Measurements from ENCODE around the gene FOXO4.
A peak's percentile ranks its signal among the peaks of the same experiment; 100 is the strongest.

Gene FOXO4

DNA sequence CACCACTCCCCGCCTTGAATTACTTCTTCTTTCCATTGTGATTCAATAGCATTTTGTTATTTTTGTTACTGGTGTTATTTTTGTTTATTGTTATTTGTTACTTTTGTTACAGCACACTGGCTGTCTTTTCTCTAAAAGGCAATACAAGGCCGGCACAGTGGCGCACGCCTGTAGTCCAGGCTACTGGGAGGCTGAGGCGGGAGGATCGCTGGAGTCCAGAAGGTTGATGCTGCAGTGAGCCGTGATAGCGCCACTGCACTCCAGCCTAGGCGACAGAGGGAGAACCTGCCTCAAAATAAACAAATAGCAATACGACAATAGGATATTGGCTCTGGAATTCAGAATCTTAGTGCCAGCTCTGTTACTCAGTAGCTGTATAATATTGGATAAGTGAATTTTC, 21.7 kb downstream of the FOXO4 start:
- no peaks in the 10 kb centered on the region for H3K9me3 ChIP-seq (ENCODE audit: control insufficient read depth, low read length)
- peaks cover 9% of the 10 kb centered on the region for H3K27me3 ChIP-seq (replicated peaks; ENCODE audit: control insufficient read depth, insufficient read depth, low read length)
- no peaks in the 10 kb centered on the region for H3K4me1 ChIP-seq (ENCODE audit: control insufficient read depth, insufficient read depth, low read length)
- no peak overlapping the region for H3K4me3 ChIP-seq (ENCODE audit: low read length)
- H3K36me3 ChIP-seq (ENCODE audit: control insufficient read depth, insufficient read depth, low read length, severe bottlenecking): peaks cover 16% of the 10 kb centered on the region
- H3K9ac ChIP-seq (ENCODE audit: low read length): no peak overlapping the region
- no peak for DNase-seq (ENCODE audit: low read depth)

DNA sequence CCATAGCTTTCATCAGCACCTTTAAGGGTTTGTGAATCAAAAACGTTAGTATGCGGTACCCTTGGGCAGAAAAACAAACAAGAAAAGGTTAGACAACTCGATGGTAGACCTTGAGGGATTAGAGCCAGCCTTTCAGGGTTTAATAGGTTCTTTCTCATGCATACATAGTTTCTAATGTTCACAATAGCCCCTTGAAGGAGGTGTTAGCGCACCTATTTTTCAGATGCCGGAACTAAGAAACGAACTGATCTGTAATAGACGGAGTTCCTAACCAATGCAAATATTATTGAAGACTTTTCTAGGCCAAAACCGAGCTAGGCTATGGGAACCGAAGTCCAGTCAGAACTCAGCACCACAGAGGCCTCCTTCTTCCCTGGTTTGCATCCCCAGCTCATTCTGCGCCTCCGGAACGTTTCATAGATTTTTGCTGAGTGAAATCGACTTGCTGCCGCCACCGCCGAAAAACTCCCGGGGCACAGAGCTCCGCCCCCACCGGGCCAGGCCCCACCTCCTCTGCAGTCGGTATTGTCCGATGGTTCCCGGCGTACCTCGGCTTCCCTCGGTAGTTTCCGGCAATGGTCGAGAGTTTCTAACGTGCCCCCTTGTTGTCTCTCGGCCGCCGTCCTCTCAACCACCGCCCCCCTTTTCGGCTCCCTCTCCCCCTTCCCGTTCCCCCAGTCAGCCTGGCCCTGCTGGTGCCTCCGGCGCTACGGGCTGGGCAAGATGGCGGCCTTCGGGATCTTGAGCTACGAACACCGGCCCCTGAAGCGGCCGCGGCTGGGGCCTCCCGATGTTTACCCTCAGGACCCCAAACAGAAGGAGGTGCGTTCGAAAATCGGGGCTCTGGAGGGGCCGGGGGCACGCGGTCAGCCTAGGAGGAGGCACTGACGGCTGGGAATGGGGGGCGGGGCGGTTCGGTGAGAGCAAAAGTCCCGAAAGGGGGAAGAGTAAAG, 22.7 kb downstream of the FOXO4 start, which contains the start of gene MED12:
Gene MED12 (plus strand): TSS at position 565 of the 953 bp plus-strand sequence. CDS start 159 bp downstream, at position 724.
- peaks cover 4% of the 10 kb centered on the region for H3K27me3 ChIP-seq (replicated peaks; ENCODE audit: control insufficient read depth, insufficient read depth, low read length)
- no peaks in the 10 kb centered on the region for H3K9me3 ChIP-seq (ENCODE audit: control insufficient read depth, low read length)
- peaks cover 25% of the 10 kb centered on the region for H3K36me3 ChIP-seq (ENCODE audit: control insufficient read depth, insufficient read depth, low read length, severe bottlenecking)
- peak within 1 kb of the TSS; percentile 84 for H3K9ac ChIP-seq (ENCODE audit: low read length)
- peak within 1 kb of the TSS; percentile 79 for H3K4me3 ChIP-seq (ENCODE audit: low read length)
- H3K4me1 ChIP-seq (ENCODE audit: control insufficient read depth, insufficient read depth, low read length): no peaks in the 10 kb centered on the region
- peak; percentile 89 for DNase-seq (ENCODE audit: low read depth)

DNA sequence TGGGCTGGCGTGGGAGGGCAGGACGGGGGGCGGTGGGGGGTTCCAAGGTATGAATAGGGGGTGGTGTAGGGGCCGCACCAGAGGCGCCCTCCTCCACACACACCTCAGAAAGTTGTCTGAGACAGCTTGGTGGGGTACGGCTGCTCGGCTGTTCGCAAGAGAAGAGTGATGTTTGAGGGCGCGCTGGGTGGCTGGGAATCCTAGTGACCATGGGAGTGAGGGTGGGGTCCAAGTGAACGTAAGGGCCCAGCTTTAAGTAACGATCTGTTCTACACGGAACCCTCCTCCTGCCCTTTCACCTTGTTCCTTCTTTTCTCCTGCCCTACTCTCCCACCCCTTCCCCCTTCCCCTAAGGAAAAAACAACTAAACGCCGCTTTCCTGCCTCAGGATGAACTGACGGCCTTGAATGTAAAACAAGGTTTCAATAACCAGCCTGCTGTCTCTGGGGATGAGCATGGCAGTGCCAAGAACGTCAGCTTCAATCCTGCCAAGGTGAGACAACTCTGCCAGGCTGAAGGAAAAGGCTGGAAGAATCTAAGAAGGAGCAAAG, 23.4 kb downstream of the FOXO4 start:
- H3K36me3 ChIP-seq (ENCODE audit: control insufficient read depth, insufficient read depth, low read length, severe bottlenecking): peaks cover 33% of the 10 kb centered on the region
- H3K4me1 ChIP-seq (ENCODE audit: control insufficient read depth, insufficient read depth, low read length): no peaks in the 10 kb centered on the region
- peak overlapping the region; percentile 84 for H3K9ac ChIP-seq (ENCODE audit: low read length)
- H3K4me3 ChIP-seq (ENCODE audit: low read length): peak overlapping the region; percentile 79
- H3K9me3 ChIP-seq (ENCODE audit: control insufficient read depth, low read length): no peaks in the 10 kb centered on the region
- peak; percentile 29 for DNase-seq (ENCODE audit: low read depth)
- H3K27me3 ChIP-seq (replicated peaks; ENCODE audit: control insufficient read depth, insufficient read depth, low read length): no peaks in the 10 kb centered on the region

GRCh38 chrX:71128166-71128833, 32.6 kb downstream of the FOXO4 start:
- H3K27me3 ChIP-seq (replicated peaks; ENCODE audit: control insufficient read depth, insufficient read depth, low read length): peaks cover 3% of the 10 kb centered on the region
- H3K36me3 ChIP-seq (ENCODE audit: control insufficient read depth, insufficient read depth, low read length, severe bottlenecking): peaks cover 83% of the 10 kb centered on the region
- peaks cover 11% of the 10 kb centered on the region for H3K4me1 ChIP-seq (ENCODE audit: control insufficient read depth, insufficient read depth, low read length)
- no peak overlapping the region for H3K9ac ChIP-seq (ENCODE audit: low read length)
- peaks cover 7% of the 10 kb centered on the region for H3K9me3 ChIP-seq (ENCODE audit: control insufficient read depth, low read length)
- H3K4me3 ChIP-seq (ENCODE audit: low read length): no peak overlapping the region
- DNase-seq (ENCODE audit: low read depth): peak; percentile 23

DNA sequence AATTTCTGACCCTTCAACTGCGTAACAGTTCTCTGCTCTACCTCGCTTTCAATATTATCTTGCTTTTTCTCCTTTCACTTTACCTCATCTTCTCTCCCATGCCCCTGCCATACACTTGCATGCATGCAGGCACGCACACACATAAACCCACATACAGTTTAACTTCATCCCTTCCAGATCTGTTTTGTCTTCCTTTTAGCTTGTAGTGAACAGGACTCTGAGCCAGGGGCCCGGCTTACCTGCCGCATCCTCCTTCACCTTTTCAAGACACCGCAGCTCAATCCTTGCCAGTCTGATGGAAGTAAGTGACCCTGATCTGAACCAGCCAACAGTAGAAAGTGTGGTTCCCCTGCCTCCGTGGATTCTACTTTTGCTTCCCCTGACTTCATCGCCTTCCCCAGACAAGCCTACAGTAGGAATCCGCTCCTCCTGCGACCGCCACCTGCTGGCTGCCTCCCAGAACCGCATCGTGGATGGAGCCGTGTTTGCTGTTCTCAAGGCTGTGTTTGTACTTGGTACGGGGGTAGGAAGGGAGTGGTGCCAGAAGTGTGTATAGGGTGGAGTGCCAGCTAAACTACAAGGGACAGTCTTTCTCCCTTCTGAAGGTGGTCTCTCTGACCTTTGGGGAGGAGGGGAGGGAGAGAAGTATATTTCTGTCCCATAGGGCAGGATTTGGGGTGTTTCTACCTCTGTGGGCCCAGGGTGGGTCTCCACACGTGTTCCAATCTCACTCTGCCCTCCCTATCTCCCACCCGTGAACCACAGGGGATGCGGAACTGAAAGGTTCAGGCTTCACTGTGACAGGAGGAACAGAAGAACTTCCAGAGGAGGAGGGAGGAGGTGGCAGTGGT, 33.5 kb downstream of the FOXO4 start:
- Histone ChIP-seq H3K27me3 (replicated peaks; ENCODE audit: control insufficient read depth, insufficient read depth, low read length) (peaks cover 3% of the 10 kb centered on the region), H3K4me3 (ENCODE audit: low read length) (no peak overlapping the region), H3K9me3 (ENCODE audit: control insufficient read depth, low read length) (peaks cover 7% of the 10 kb centered on the region), H3K36me3 (ENCODE audit: control insufficient read depth, insufficient read depth, low read length, severe bottlenecking) (peaks cover 80% of the 10 kb centered on the region), H3K9ac (ENCODE audit: low read length) (no peak overlapping the region), H3K4me1 (ENCODE audit: control insufficient read depth, insufficient read depth, low read length) (peaks cover 11% of the 10 kb centered on the region)
- DNase-seq (ENCODE audit: low read depth): peak; percentile 74

DNA sequence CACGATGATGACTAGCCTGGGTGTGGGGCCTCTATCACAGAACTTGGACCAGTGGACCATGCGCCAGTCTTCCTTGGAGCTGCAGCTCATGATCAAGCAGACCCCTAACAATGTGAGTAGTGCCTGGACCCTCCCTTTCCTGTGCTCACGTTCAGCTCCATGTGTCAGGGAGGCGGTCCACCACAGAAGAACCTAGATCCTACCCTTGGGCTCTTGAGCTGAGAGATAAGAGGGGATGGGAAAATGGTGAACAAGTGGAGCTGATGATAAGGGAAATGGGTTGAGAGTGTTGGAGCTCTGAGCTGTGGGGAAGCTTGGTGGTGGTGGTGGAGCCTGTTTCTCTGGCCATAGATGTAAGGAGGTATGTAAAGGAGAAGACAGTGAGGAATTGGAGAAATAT, 35.9 kb downstream of the FOXO4 start:
- no peak for DNase-seq (ENCODE audit: low read depth)
- H3K9ac ChIP-seq (ENCODE audit: low read length): no peak overlapping the region
- H3K27me3 ChIP-seq (replicated peaks; ENCODE audit: control insufficient read depth, insufficient read depth, low read length): peaks cover 3% of the 10 kb centered on the region
- peaks cover 11% of the 10 kb centered on the region for H3K4me1 ChIP-seq (ENCODE audit: control insufficient read depth, insufficient read depth, low read length)
- H3K4me3 ChIP-seq (ENCODE audit: low read length): no peak overlapping the region
- peaks cover 83% of the 10 kb centered on the region for H3K36me3 ChIP-seq (ENCODE audit: control insufficient read depth, insufficient read depth, low read length, severe bottlenecking)
- H3K9me3 ChIP-seq (ENCODE audit: control insufficient read depth, low read length): peaks cover 7% of the 10 kb centered on the region

- Histone ChIP-seq H3K9ac (ENCODE audit: low read length) (no peak overlapping the region), H3K27me3 (replicated peaks; ENCODE audit: control insufficient read depth, insufficient read depth, low read length) (peaks cover 8% of the 10 kb centered on the region), H3K36me3 (ENCODE audit: control insufficient read depth, insufficient read depth, low read length, severe bottlenecking) (peaks cover 46% of the 10 kb centered on the region), H3K4me1 (ENCODE audit: control insufficient read depth, insufficient read depth, low read length) (no peaks in the 10 kb centered on the region), H3K9me3 (ENCODE audit: control insufficient read depth, low read length) (no peaks in the 10 kb centered on the region), H3K4me3 (ENCODE audit: low read length) (no peak overlapping the region)
- DNase-seq (ENCODE audit: low read depth): no peak
These were observed 44.8 kb downstream of the FOXO4 start for GRCh38 chrX:71140440-71140839.

DNA sequence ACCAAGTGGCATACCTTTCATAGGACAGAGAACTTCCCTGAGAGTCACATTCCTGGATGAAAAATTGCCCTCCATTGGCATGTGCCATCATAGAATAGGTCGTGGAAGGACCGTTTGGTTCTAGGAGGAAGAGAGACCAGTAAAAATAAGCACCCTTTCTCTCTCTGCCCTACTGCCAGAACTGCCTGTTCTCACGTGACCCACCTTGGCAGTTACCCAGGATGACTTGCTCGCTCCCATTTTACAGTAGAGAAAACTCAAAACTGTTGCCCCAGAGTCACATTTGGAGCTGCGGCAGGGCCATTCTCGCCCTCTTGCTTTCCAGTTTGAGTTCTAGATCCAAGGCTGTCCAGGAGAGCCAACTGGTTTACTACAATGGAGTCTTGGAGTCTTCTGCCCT, 47.9 kb downstream of the FOXO4 start:
- Histone ChIP-seq H3K9me3 (ENCODE audit: control insufficient read depth, low read length) (no peaks in the 10 kb centered on the region), H3K36me3 (ENCODE audit: control insufficient read depth, insufficient read depth, low read length, severe bottlenecking) (peaks cover 20% of the 10 kb centered on the region), H3K4me1 (ENCODE audit: control insufficient read depth, insufficient read depth, low read length) (no peaks in the 10 kb centered on the region), H3K4me3 (ENCODE audit: low read length) (no peak overlapping the region), H3K27me3 (replicated peaks; ENCODE audit: control insufficient read depth, insufficient read depth, low read length) (peaks cover 8% of the 10 kb centered on the region), H3K9ac (ENCODE audit: low read length) (no peak overlapping the region)
- no peak for DNase-seq (ENCODE audit: low read depth)

GRCh38 chrX:71144651-71145050, 49.0 kb downstream of the FOXO4 start, which contains the start of gene NLGN3:
Gene NLGN3 (plus strand): TSS chrX:71144841. CDS start chrX:71147750, 2,909 bp downstream.
- Histone ChIP-seq H3K4me1 (ENCODE audit: control insufficient read depth, insufficient read depth, low read length) (no peaks in the 10 kb centered on the region), H3K36me3 (ENCODE audit: control insufficient read depth, insufficient read depth, low read length, severe bottlenecking) (peaks cover 11% of the 10 kb centered on the region), H3K27me3 (replicated peaks; ENCODE audit: control insufficient read depth, insufficient read depth, low read length) (peaks cover 10% of the 10 kb centered on the region), H3K9ac (ENCODE audit: low read length) (no peak within 1 kb of the TSS), H3K4me3 (ENCODE audit: low read length) (no peak within 1 kb of the TSS), H3K9me3 (ENCODE audit: control insufficient read depth, low read length) (no peaks in the 10 kb centered on the region)
- no peak for DNase-seq (ENCODE audit: low read depth)

DNA sequence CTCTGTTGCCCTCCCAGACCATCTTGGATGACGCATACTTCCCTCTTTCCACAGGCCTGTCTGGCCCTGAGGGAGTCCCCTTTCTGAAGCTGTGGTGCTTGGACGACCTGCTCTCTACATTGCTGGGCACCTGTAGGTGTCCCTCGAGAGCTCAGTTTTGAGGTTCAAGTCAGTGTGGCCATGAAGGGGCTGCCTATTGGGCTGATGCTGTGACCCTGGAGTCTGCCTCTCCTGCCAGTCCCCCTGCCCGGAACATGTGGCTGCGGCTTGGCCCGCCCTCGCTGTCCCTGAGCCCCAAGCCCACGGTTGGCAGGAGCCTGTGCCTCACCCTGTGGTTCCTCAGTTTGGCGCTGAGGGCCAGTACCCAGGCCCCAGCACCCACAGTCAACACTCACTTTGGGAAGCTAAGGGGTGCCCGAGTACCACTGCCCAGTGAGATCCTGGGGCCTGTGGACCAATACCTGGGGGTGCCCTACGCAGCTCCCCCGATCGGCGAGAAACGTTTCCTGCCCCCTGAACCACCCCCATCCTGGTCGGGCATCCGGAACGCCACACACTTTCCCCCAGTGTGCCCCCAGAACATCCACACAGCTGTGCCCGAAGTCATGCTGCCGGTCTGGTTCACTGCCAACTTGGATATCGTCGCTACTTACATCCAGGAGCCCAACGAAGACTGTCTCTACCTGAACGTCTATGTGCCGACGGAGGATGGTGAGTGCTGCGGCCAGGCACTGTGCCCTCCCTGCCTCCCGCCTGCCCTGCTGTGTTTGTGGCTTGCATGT, 52.0 kb downstream of the FOXO4 start:
- Histone ChIP-seq H3K9ac (ENCODE audit: low read length) (no peak overlapping the region), H3K9me3 (ENCODE audit: control insufficient read depth, low read length) (no peaks in the 10 kb centered on the region), H3K4me1 (ENCODE audit: control insufficient read depth, insufficient read depth, low read length) (no peaks in the 10 kb centered on the region), H3K4me3 (ENCODE audit: low read length) (no peak overlapping the region), H3K36me3 (ENCODE audit: control insufficient read depth, insufficient read depth, low read length, severe bottlenecking) (no peaks in the 10 kb centered on the region), H3K27me3 (replicated peaks; ENCODE audit: control insufficient read depth, insufficient read depth, low read length) (peaks cover 19% of the 10 kb centered on the region)
- no peak for DNase-seq (ENCODE audit: low read depth)
